Transverse colon (tissue), 4 donors: ENCODE measurements around the gene NXPH3. TPM values are rescaled to one million over a fixed set of nuclear protein-coding genes. Genes with fewer than 3 reads are reported as not detected.

ENCODE experiments used
- DNase-seq: peaks from one replicate; pipeline ENCODE4 v3.0.0-alpha.2; 2019
- H3K27ac ChIP-seq, 4 donors: fragments of 200-600 bp; sonication (generic); 2 replicates each; pipeline ENCODE4 v1.5.1; 2016 to 2018; ENCODE audit warnings: inconsistent platforms in 4 of 4
- H3K27me3 ChIP-seq: fragments of 200-600 bp; sonication (generic); 2 replicates; pipeline ENCODE4 v1.5.1; 2017; ENCODE audit warnings: inconsistent platforms
- H3K36me3 ChIP-seq, 4 donors: fragments of 200-600 bp; sonication (generic); 2 replicates each; pipeline ENCODE4 v1.5.1; 2017 to 2019; ENCODE audit warnings: inconsistent platforms in 4 of 4
- H3K4me1 ChIP-seq, 4 donors: fragments of 200-600 bp; sonication (generic); 2 replicates each; pipeline ENCODE4 v1.5.1; 2017 to 2020; ENCODE audit warnings: inconsistent platforms in 4 of 4
- H3K4me3 ChIP-seq, 4 donors: fragments of 200-600 bp; sonication (generic); 1 replicate in 1 of 4; 2 replicates in 3 of 4; pipeline versions ENCODE4 v1.5.1 to v1.6.1; 2017 to 2019; ENCODE audit warnings: inconsistent platforms in 4 of 4
- H3K9me3 ChIP-seq, 2 donors: fragments of 200-600 bp; sonication (generic); 2 replicates each; pipeline ENCODE4 v1.5.1; 2017 to 2019; ENCODE audit warnings: inconsistent platforms in 2 of 2
- EP300 ChIP-seq: sonication (generic); formaldehyde crosslinking; IDR thresholded peaks from one replicate; pipeline ENCODE4 v1.6.1; 2017; ENCODE audit warnings: antibody characterized with exemption, low read depth
- POLR2A ChIP-seq: fragments of 450-650 bp; IDR thresholded peaks from one replicate; pipeline ENCODE4 v1.6.1; 2016; ENCODE audit warnings: antibody characterized with exemption, mild to moderate bottlenecking, moderate library complexity
- POLR2AphosphoS5 ChIP-seq, 3 donors: sonication (generic); formaldehyde crosslinking; IDR thresholded peaks; one replicate each; pipeline ENCODE4 v1.6.1; 2016; ENCODE audit warnings: antibody characterized with exemption in 3 of 3
- WGBS, 2 donors: methylation state at CpG; one replicate each; pipeline ENCODE4 v1.1.5; 2018; ENCODE audit warnings: low coverage in 1 of 2; 5-methylcytosine and 5-hydroxymethylcytosine counted together
- in situ Hi-C, 4 donors: fragments of 200-750 bp; cut with MboI; loops; one replicate each; pipeline versions ENCODE4 v1.15.0 to v1.15.1; 2017; ENCODE audit warnings: low sequenced_read_pairs in 3 of 4, low pct_ligation_motif_present in 1 of 4, low pct_unique_long_range_greater_than_20kb in 1 of 4
- intact Hi-C: fragments of 100-400 bp; cut with DNase I; formaldehyde crosslinking; loops from one replicate; pipeline ENCODE4 v1.15.1; 2023; ENCODE audit warnings: low total_unique reads
- total RNA-seq, 4 donors: library from RNA; depleted of rRNA; stranded (reverse); fragments of >200 nt; gene quantifications; one replicate each; pipeline ENCODE4 v1.1.0, GENCODE V29; 2016
- TF ChIP-seq, protein P1 (sequence below), 5 experiments: fragments of 200-600 bp in 3 of 5; fragments of 450-650 bp in 2 of 5; sonication (generic) in 3 of 5; IDR thresholded peaks; 1 replicate in 2 of 5; 2 replicates in 3 of 5; pipeline ENCODE4 v1.5.1; 2016 to 2017; ENCODE audit warnings: antibody characterized with exemption in 5 of 5, inconsistent platforms in 3 of 5, mild to moderate bottlenecking in 2 of 5, moderate library complexity in 1 of 5

Gene NXPH3
- 1 to 10 TPM in 2 of 4 donors, under 1 TPM in 2; 0.20 to 4.6 (median 2.6) TPM for total RNA-seq

DNA sequence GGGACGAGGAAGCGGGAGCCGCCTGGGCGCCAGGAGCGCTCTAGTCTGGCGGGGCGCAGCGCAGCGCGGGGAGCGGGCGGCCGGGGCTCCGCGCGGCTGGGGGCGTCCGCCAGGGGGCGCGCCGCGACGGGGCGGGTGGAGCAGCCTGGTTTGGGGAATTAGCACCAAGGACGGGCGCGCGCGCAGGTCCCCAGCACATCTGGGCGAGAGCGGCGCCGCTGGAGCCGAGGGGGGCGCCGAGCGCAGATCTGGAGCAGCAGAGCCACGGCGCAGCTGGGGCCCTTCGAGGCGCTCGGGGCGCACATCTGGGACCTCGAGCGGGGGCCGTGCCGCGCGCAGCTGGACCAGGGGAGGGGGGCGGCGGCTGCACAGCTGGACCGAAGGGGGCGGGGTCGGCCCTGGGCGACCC, at the start of gene NXPH3:
NXPH3 (plus strand) TSS at position 193 of the 409 bp plus-strand sequence. CDS start 349 bp downstream, outside the sequence.
- H3K27ac ChIP-seq, result peak within 1 kb of the TSS; percentile 71 to 92 (median 82)
- no peaks in the 10 kb centered on the region for H3K9me3 ChIP-seq
- 1% methylated on average over 42 of the region's 55 CpGs; no CpG with 5 or more reads in 1 of the 2 donors for WGBS, 2 donors
- intact Hi-C loops (loop anchor here (10.0 kb wide), 1 partner anchor 59 kb away; no protein-coding TSS in a partner anchor), in situ Hi-C loops (loop anchor here in 1 of 4 donors (10.0 kb wide), 1 partner anchor 119 kb away; no protein-coding TSS in a partner anchor)
- H3K27me3 ChIP-seq, result peaks cover 45% of the 10 kb centered on the region
- TF ChIP-seq POLR2A (no peak), EP300 (no peak)
- TF ChIP-seq, protein P1, sequence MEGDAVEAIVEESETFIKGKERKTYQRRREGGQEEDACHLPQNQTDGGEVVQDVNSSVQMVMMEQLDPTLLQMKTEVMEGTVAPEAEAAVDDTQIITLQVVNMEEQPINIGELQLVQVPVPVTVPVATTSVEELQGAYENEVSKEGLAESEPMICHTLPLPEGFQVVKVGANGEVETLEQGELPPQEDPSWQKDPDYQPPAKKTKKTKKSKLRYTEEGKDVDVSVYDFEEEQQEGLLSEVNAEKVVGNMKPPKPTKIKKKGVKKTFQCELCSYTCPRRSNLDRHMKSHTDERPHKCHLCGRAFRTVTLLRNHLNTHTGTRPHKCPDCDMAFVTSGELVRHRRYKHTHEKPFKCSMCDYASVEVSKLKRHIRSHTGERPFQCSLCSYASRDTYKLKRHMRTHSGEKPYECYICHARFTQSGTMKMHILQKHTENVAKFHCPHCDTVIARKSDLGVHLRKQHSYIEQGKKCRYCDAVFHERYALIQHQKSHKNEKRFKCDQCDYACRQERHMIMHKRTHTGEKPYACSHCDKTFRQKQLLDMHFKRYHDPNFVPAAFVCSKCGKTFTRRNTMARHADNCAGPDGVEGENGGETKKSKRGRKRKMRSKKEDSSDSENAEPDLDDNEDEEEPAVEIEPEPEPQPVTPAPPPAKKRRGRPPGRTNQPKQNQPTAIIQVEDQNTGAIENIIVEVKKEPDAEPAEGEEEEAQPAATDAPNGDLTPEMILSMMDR (IDR thresholded peaks at IDR 0.05), result peak in 3 of 5 experiments; percentile 33 to 58 (median 54)
- H3K36me3 ChIP-seq, result no peaks in the 10 kb centered on the region
- H3K4me1 ChIP-seq, result peaks cover 0 to 34% (median 28%) of the 10 kb centered on the region in 4 donors
- peak within 1 kb of the TSS; percentile 51 to 71 (median 62) for H3K4me3 ChIP-seq
- peak; percentile 74 for DNase-seq

GRCh38 chr17:49527927-49528651, 47.6 kb upstream of the NXPH3 start:
- WGBS, 2 donors, result 74 to 77% methylated on average over 3 to 11 of the region's 11 CpGs
- intact Hi-C loops (no loop called here), in situ Hi-C loops (no loop called here)
- no peaks in the 10 kb centered on the region for H3K4me1 ChIP-seq
- H3K4me3 ChIP-seq, result no peak overlapping the region
- DNase-seq, result no peak
- H3K27me3 ChIP-seq, result peaks cover 36% of the 10 kb centered on the region
- no peaks in the 10 kb centered on the region for H3K36me3 ChIP-seq
- no peak for TF ChIP-seq POLR2AphosphoS5 (IDR thresholded peaks at IDR 0.05)
- TF ChIP-seq EP300, result no peak
- no peak for TF ChIP-seq POLR2A
- TF ChIP-seq, protein P1 (IDR thresholded peaks at IDR 0.05), result no peak
- H3K9me3 ChIP-seq, result no peaks in the 10 kb centered on the region
- no peak overlapping the region for H3K27ac ChIP-seq

DNA sequence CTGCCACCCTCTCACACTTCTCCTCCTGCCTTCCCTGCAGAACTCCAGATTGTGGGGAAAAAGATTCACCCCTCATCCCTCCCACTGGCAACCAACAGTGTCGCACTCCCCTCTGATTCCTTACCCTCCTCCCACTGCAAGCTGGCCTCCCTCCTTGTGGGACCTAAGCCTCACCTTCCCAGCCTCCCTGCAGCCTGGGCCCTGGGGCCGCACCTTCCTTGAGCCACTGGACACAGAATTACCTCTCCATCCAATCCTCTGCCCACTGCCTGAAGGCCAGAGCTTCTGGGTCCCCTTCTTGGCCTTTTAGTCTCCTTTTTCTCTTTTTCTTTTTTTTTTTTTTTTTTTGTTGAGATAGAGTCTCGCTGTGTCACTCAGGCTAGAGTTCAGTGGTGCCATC, 46.7 kb upstream of the NXPH3 start:
- in situ Hi-C loops, result no loop called here
- Histone ChIP-seq H3K27me3 (peaks cover 36% of the 10 kb centered on the region), H3K4me3 (no peak overlapping the region), H3K27ac (no peak overlapping the region), H3K4me1 (no peaks in the 10 kb centered on the region), H3K36me3 (no peaks in the 10 kb centered on the region), H3K9me3 (no peaks in the 10 kb centered on the region)
- 76 to 100% methylated on average over 1 to 3 of the region's 3 CpGs for WGBS, 2 donors
- DNase-seq, result no peak
- TF ChIP-seq POLR2AphosphoS5 (IDR thresholded peaks at IDR 0.05) (no peak), EP300 (no peak), POLR2A (no peak)
- TF ChIP-seq, protein P1 (IDR thresholded peaks at IDR 0.05), result no peak
- intact Hi-C loops, result no loop called here

DNA sequence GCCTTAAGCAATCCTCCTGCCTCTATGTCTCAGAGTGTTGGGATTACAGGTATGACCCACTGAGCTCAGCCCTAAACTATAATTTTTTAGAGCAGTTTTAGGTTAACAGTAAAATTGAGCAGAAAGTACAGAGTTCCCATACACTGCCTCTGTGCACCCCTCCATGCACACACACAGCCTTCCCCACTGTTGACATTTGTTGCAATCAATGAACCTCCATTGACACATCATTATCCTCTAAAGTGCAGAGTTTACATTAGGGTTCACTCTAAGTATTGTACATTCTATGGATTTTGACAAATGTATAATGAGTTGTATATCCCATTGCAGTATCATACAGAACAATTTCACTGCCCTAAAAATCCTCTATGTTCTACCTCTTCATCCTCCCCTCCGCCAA, 45.6 kb upstream of the NXPH3 start:
- DNase-seq, result no peak
- no peaks in the 10 kb centered on the region for H3K36me3 ChIP-seq
- no peak overlapping the region for H3K4me3 ChIP-seq
- H3K9me3 ChIP-seq, result no peaks in the 10 kb centered on the region
- peaks cover 41% of the 10 kb centered on the region for H3K27me3 ChIP-seq
- no peaks in the 10 kb centered on the region for H3K4me1 ChIP-seq
- in situ Hi-C loops, result no loop called here
- 92 to 100% methylated on average over 1 of the region's 1 CpG for WGBS, 2 donors
- H3K27ac ChIP-seq, result no peak overlapping the region
- intact Hi-C loops, result no loop called here
- TF ChIP-seq EP300 (no peak), POLR2AphosphoS5 (IDR thresholded peaks at IDR 0.05) (no peak), POLR2A (no peak)
- TF ChIP-seq, protein P1 (IDR thresholded peaks at IDR 0.05), result no peak
